Kidney (tissue), 14 donors: ENCODE data around the gene TMEM87B. TPM values are rescaled to one million over a fixed set of nuclear protein-coding genes. Genes with fewer than 3 reads are reported as not detected.
"Not testable (repeated sequence)": the region's sequence is repeated elsewhere in the genome, so short reads cannot be mapped to it uniquely, and the experiment has no call there.

Source experiments
- DNase-seq, 5 donors: peaks; one replicate each; pipeline ENCODE4 v3.0.0-alpha.2; 2013 to 2020
- FAIRE-seq: peaks from 2 replicates; lab custom pipeline; 2012; peaks lifted over from hg19 to GRCh38; lab: Jason Lieb, UNC
- H3K27ac ChIP-seq, 2 donors: one replicate each; pipeline ENCODE4 v1.7.0; 2013; ENCODE audit warnings: low read depth in 2 of 2, low read length in 2 of 2, inconsistent platforms in 1 of 2
- H3K27me3 ChIP-seq: one replicate; pipeline ENCODE4 v1.7.1; 2013; ENCODE audit warnings: low read length, inconsistent platforms; ENCODE audit not compliant: control insufficient read depth, insufficient read depth
- H3K36me3 ChIP-seq, 3 donors: one replicate each; pipeline versions ENCODE4 v1.7.0 to v1.7.1; 2013; ENCODE audit warnings: low read length in 3 of 3, control low read depth in 1 of 3, inconsistent platforms in 1 of 3; ENCODE audit not compliant: insufficient read depth in 3 of 3, control insufficient read depth in 2 of 3
- H3K4me1 ChIP-seq, 3 donors: one replicate each; pipeline versions ENCODE4 v1.7.0 to v1.7.1; 2013; ENCODE audit warnings: low read length in 3 of 3, inconsistent platforms in 1 of 3, low read depth in 1 of 3; ENCODE audit not compliant: control insufficient read depth in 2 of 3, insufficient read depth in 2 of 3
- H3K4me3 ChIP-seq, 3 donors: one replicate each; pipeline versions ENCODE4 v1.7.0 to v1.8.1; 2013; ENCODE audit warnings: low read length in 3 of 3, control low read depth in 1 of 3, inconsistent platforms in 1 of 3
- H3K9ac ChIP-seq, 3 donors: one replicate each; pipeline versions ENCODE4 v1.7.0 to v1.7.1; 2013; ENCODE audit warnings: low read length in 3 of 3, control low read depth in 1 of 3, inconsistent platforms in 1 of 3
- H3K9me3 ChIP-seq, 3 donors: one replicate each; pipeline versions ENCODE4 v1.7.0 to v1.7.1; 2013; ENCODE audit warnings: low read length in 3 of 3, control low read depth in 1 of 3, inconsistent platforms in 1 of 3; ENCODE audit not compliant: control insufficient read depth in 2 of 3, insufficient read depth in 1 of 3
- intact Hi-C: fragments of 100-400 bp; cut with DNase I; formaldehyde crosslinking; loops from one replicate; pipeline ENCODE4 v1.11.1; 2022
- polyA plus RNA-seq: library from polyadenylated mRNA; stranded (reverse); fragments of 350-450 nt; fragmentation: Illumina TruSeq; extraction: RNeasy Lipid Tissue Mini Kit (QIAGEN cat#74804); gene quantifications from one replicate; pipeline ENCODE4 v1.2.3, GENCODE V29; 2014; ENCODE audit warnings: low read depth, low replicate concordance; ENCODE audit not compliant: insufficient read depth
- total RNA-seq: library from RNA; stranded (reverse); fragmentation: NEBNext Ultra II Directional; extraction: Animal tissue kit (Norgen Biotek cat#: 25700); gene quantifications from one replicate; pipeline ENCODE4 v1.2.1, GENCODE V29; 2021
- TF ChIP-seq, protein P1 (sequence below): IDR thresholded peaks from 3 replicates; pipeline ENCODE4 v1.5.1; 2012; ENCODE audit warnings: mild to moderate bottlenecking, moderate library complexity, borderline replicate concordance; ENCODE audit not compliant: insufficient read depth; ENCODE audit errors: extremely low read depth
- donor health status: control.
- donor health status: control.
- donor health status: control.
- donor health status: control.
- donor health status: control.
- donor health status: DM: yes; HTN: yes; CAD: no.
- donor health status: Normal renal cell carcinoma (clear cell type).

Gene TMEM87B
- total and polyA plus RNA-seq, 2 donors from 2014 or later, result 6.5 to 21.9 TPM

DNA sequence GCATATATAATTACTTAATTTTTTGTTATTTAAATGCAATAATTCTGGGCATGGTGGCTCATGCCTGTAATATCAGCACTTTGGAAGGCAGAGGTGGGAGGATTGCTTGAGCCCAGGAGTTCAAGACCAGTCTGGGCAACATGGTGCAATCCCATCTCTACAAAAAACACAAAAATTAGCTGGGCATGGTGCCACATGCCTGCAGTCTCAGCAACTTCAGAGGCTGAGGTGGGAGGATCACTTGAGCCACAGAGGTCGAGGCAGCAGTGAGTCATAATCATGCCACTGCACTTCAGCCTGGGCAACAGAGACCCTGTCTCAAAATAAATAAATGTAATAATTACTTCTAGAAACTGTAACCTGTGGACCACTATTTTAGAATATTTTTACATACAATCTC is 21.5 kb upstream of the TMEM87B start:
- no peak overlapping the region for H3K4me3 ChIP-seq
- no peaks in the 10 kb centered on the region for H3K9me3 ChIP-seq
- TF ChIP-seq, protein P1, sequence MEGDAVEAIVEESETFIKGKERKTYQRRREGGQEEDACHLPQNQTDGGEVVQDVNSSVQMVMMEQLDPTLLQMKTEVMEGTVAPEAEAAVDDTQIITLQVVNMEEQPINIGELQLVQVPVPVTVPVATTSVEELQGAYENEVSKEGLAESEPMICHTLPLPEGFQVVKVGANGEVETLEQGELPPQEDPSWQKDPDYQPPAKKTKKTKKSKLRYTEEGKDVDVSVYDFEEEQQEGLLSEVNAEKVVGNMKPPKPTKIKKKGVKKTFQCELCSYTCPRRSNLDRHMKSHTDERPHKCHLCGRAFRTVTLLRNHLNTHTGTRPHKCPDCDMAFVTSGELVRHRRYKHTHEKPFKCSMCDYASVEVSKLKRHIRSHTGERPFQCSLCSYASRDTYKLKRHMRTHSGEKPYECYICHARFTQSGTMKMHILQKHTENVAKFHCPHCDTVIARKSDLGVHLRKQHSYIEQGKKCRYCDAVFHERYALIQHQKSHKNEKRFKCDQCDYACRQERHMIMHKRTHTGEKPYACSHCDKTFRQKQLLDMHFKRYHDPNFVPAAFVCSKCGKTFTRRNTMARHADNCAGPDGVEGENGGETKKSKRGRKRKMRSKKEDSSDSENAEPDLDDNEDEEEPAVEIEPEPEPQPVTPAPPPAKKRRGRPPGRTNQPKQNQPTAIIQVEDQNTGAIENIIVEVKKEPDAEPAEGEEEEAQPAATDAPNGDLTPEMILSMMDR, result no peak
- no peaks in the 10 kb centered on the region for H3K27me3 ChIP-seq
- intact Hi-C loops, result no loop called here
- no peak overlapping the region for H3K27ac ChIP-seq
- H3K9ac ChIP-seq, result no peak overlapping the region
- H3K4me1 ChIP-seq, result peaks cover 0 to 12% (median 5%) of the 10 kb centered on the region in 3 donors
- FAIRE-seq (no peak), DNase-seq (no peak)
- peaks cover 0 to under 1% (median 0%) of the 10 kb centered on the region in 3 donors for H3K36me3 ChIP-seq

DNA sequence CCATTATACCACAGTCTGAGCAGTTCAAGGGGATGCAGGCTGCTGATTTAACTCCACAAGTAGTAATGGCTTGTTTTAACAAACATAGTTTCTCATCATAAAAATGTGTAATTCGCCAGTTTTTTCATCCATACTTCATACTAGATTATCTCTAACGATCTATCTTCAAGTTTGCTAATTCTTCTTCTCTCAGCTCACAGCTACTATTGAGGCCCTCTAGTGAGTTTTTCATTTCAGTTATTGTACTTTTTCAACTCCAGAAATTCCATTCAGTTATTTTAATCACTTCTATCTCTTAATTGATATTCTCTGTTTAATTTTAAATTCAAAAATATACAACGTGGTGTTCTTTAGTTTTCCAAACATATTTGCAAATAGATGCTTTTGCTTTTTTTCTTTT is 20.1 kb upstream of the TMEM87B start:
- TF ChIP-seq, protein P1, result no peak
- intact Hi-C loops, result no loop called here
- Histone ChIP-seq H3K4me3 (no peak overlapping the region), H3K4me1 (peaks cover 0 to 12% (median 5%) of the 10 kb centered on the region in 3 donors), H3K27me3 (no peaks in the 10 kb centered on the region), H3K27ac (no peak overlapping the region), H3K9ac (no peak overlapping the region), H3K36me3 (no peaks in the 10 kb centered on the region), H3K9me3 (no peaks in the 10 kb centered on the region)
- no peak for FAIRE-seq
- DNase-seq, result no peak

DNA sequence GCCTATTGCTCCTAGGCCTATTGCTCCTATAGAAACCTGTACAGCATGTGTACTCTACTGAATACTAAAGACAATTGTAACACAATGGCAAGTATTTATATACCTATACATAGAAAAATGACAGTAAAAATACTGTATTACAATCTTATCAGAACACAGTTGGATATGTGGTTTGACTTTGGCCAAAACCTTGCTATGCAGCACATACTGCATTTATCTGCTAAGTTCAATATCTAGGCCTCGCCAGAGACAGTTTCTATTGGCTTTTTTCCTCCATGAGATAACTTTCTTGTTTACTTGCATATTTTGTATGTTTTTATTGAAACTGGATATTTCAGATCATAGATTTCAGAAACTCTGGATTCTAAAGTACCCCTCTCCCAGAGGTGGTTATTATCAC is 19.3 kb upstream of the TMEM87B start:
- Histone ChIP-seq H3K27me3 (no peaks in the 10 kb centered on the region), H3K4me1 (peaks cover 0 to 12% (median 5%) of the 10 kb centered on the region in 3 donors), H3K9ac (no peak overlapping the region), H3K4me3 (no peak overlapping the region), H3K9me3 (no peaks in the 10 kb centered on the region), H3K36me3 (no peaks in the 10 kb centered on the region), H3K27ac (no peak overlapping the region)
- intact Hi-C loops, result no loop called here
- TF ChIP-seq, protein P1, result no peak
- FAIRE-seq, result no peak
- DNase-seq, result no peak

DNA sequence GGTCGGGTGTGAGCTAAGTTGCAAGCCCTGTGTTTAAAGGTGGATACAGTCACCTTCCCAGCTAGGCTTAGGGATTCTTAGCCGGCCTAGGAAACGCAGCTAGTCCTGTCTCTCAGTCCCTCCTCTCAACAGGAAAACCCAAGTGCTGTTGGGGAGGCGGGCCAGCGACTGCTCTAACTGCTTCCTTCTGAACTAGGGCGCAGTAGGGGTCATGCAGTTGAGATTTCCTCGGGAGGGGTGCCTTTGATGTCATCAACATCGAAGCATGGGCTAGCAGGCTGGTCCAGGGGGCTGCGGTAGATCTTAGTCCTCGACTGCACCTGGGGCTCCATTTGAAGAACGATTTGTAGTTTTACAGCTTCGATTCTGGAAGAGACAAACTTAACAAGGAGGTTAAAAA is 15.5 kb upstream of the TMEM87B start:
- H3K27me3 ChIP-seq, intact Hi-C loops, FAIRE-seq, H3K4me3 ChIP-seq, H3K27ac ChIP-seq, DNase-seq, H3K9ac ChIP-seq, H3K4me1 ChIP-seq, H3K36me3 ChIP-seq, H3K9me3 ChIP-seq: not testable (repeated sequence)

DNA sequence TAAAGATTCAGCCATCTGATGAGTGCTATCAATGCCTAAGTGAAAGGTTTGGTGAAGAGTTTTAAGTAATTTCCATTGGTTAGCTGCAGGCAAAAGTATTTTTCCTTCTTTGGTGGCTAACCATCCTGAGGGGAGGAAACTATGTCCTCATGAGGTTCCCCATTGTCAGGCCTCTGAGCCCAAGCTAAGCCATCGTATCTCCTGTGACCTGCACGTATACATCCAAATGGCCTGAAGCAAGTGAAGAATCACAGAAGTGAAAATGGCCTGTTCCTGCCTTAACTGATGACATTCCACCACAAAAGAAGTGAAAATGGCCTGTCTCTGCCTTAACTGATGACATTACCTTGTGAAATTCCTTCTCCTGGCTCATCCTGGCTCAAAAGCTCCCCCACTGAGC is 15.0 kb upstream of the TMEM87B start:
- H3K9me3 ChIP-seq, H3K27ac ChIP-seq, DNase-seq, H3K4me3 ChIP-seq, H3K9ac ChIP-seq, intact Hi-C loops, H3K36me3 ChIP-seq, FAIRE-seq, H3K4me1 ChIP-seq, H3K27me3 ChIP-seq: not testable (repeated sequence)

DNA sequence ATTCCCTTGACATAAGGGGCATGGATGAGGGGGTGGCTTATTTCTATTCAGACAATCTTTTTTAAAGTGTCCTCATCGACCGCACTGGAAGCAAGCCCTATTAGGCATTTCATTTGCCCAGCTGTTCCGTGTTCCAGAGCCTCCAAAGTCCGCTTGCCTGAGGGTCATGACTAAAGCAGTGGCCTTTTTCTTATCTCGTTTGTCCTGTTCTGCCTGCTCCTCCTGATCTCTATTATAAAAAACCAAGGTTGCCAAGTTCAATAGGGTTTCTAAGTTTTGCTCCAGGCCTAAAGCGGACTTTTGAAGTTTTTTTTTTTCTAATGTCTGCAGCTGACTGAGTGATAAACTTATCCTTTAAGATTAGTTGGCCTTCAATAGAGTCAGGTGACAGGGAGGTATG is 13.6 kb upstream of the TMEM87B start:
- H3K27ac ChIP-seq, H3K4me1 ChIP-seq, H3K9me3 ChIP-seq, H3K4me3 ChIP-seq, H3K36me3 ChIP-seq, FAIRE-seq, H3K9ac ChIP-seq, H3K27me3 ChIP-seq, intact Hi-C loops, DNase-seq: not testable (repeated sequence)
